ENCODE results near the gene NT5DC4.

GRCh38 chr2:112773556-112773955, 52.7 kb downstream of the NT5DC4 start:
- no peak for TF ChIP-seq EZH2 (IDR thresholded peaks at IDR 0.05; ENCODE audit: borderline replicate concordance)
- TF ChIP-seq CTCF (IDR thresholded peaks at IDR 0.05; ENCODE audit: poor library complexity): no peak
